Mammary epithelial cell (primary cell): ENCODE results near the gene OR6C76.

ENCODE experiments used
- EZH2 ChIP-seq: IDR thresholded peaks from 2 replicates; pipeline ENCODE4 v1.6.1; 2012; ENCODE audit warnings: low read length, inconsistent platforms, borderline replicate concordance
- TF ChIP-seq, protein P1 (sequence below), 2 donors: IDR thresholded peaks in 1 of 2; conservative IDR thresholded peaks in 1 of 2; 2 replicates each; pipeline ENCODE4 v1.5.1; 2011 to 2012; ENCODE audit warnings: inconsistent platforms in 2 of 2, low read length in 2 of 2, mild to moderate bottlenecking in 2 of 2, control low read depth in 1 of 2, low read depth in 1 of 2; ENCODE audit not compliant: insufficient read depth in 1 of 2; ENCODE audit errors: extremely low read depth in 1 of 2

GRCh38 chr12:55448825-55449224, 22.8 kb downstream of the OR6C76 start:
- TF ChIP-seq, protein P1, sequence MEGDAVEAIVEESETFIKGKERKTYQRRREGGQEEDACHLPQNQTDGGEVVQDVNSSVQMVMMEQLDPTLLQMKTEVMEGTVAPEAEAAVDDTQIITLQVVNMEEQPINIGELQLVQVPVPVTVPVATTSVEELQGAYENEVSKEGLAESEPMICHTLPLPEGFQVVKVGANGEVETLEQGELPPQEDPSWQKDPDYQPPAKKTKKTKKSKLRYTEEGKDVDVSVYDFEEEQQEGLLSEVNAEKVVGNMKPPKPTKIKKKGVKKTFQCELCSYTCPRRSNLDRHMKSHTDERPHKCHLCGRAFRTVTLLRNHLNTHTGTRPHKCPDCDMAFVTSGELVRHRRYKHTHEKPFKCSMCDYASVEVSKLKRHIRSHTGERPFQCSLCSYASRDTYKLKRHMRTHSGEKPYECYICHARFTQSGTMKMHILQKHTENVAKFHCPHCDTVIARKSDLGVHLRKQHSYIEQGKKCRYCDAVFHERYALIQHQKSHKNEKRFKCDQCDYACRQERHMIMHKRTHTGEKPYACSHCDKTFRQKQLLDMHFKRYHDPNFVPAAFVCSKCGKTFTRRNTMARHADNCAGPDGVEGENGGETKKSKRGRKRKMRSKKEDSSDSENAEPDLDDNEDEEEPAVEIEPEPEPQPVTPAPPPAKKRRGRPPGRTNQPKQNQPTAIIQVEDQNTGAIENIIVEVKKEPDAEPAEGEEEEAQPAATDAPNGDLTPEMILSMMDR (conservative IDR thresholded peaks at IDR 0.05 in 1 of 2, IDR thresholded peaks at IDR 0.05 in 1 of 2; ENCODE audit: extremely low read depth in 1 of 2, insufficient read depth in 1 of 2, low read depth in 1 of 2, low read length in 2 of 2) = no peak
- TF ChIP-seq EZH2 = no peak
